GM19438 (cell line): Measurements from ENCODE around the gene ABCD3.

ENCODE experiments used
- ATAC-seq: cut with Tn5 transposase; IDR thresholded peaks from one replicate; pipeline ENCODE4 v1.9.1; 2021; ENCODE audit warnings: low read depth; ENCODE audit not compliant: unreplicated experiment

ABCD3 gene

DNA sequence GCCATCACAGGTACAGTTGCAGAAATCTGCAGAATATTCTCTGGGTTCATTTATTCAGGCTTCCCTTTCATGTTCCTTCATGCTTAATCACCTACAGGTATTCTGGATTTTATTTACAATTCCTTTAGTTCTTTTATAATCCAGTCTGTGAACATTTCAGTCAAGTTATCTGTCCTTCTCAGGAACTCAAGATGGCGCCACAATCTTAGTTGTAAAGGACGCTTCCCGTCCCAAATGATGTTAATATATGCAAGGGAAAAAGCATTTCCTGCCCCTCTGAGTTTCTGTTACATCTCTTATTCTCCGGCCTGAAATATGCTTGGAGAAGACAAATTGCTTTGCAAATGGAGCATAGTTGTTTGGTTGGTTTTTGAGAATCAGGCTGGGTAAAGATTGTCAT lies 104.1 kb downstream of the ABCD3 start:
- no peak for ATAC-seq

DNA sequence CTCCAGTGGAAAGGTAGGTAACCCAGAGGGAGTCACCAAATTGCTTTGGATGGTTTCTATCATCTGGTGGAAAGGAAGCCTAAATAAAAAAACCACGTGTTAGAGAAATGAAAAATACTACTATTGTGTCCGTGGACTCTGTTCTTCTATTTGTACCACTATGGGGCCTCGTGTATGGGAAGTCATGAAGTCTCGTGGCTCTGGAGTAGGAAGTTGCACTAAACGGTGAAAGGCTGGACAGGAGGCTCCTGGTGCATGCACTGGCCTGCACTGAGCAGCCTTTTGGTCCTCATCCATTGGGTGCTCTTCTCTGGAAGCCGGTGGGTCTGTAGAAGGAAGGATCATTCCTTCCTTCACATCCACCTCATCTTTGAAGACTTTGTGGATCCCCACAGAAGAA lies 106.3 kb downstream of the ABCD3 start:
- no peak for ATAC-seq

DNA sequence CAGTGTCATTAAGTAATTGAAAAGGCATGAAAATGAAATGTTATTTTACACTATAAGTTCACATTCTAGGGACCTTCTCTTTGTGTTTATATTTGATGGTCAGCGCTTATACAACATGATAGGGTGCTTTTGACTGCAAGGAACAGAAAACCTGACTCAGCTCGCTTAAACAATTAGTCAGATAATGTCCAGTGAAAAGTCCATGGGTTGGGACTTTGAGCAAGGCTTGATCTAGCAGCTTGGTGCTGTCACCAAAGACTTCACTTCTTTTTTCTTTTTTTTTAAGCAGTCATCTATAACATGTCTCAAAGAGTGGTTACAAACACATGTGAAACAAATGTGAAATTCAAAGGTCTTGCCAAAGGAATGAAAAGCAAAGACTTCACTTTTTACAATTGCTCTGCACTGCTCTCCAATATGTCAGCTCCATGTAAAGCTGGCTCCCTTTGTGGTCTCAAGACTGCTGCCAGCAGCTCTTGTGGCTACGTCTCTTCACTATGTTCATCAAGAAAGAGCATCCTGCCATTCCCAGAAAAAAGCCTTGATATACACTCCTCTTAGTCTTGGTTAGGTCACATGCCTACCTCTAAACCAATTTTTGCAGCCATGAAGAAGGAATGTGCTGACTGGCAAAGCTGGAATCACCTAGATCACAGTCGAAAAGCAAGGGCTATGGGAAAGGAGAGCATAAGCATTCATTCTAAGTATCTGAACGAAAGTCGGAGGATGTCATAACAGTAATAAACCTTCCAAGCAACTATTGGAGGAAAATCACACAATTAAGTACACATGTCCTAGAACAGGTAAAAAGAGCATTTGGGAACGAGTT lies 108.2 kb downstream of the ABCD3 start:
- ATAC-seq, result no peak

DNA sequence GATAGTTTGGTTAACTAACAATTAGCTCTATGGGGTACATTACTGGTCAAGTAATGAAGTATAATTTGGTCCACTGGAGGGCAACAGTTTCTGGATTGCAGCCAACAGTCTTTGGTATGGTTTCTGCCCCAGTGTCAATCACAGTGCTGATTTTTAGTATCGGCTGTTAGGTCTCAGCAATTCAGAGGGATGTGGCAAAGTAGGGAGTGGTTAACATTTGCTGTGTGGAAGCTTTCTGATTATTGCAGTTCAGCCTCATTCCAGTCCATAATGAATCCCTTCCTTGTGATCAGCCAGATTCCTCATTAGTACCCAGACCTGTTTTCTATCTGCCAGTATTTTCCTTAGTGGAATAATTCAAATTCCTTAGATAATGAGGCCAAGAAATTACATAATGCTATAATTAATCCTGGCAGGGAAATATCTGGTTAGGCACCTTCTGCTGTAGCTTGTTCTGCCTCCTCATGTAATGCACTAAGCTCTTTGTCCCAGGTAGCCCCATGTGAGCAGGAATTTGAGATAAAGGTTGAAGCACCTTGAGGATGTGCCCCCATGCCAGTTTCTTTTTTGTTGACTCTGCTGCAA lies 109.3 kb downstream of the ABCD3 start:
- ATAC-seq, result no peak

DNA sequence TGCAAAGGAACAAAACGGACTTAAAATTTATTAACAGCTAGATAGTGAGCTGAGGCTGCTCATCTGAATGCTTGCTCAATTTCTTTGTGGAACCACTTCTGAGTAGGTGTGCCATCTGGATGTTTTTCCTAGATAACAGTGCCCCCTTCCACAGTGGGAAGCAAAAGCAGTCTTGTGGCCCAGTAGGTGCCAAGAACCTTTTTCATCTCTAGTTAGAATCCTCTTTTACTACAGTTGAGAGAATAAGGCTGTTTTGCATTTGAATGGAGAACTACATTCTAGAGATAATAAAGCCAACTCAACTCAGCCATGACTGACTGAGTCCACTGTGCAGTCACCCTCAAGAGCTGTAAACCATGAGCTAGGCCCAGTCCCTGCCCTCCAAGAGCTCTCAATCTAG lies 110.1 kb downstream of the ABCD3 start:
- no peak for ATAC-seq

DNA sequence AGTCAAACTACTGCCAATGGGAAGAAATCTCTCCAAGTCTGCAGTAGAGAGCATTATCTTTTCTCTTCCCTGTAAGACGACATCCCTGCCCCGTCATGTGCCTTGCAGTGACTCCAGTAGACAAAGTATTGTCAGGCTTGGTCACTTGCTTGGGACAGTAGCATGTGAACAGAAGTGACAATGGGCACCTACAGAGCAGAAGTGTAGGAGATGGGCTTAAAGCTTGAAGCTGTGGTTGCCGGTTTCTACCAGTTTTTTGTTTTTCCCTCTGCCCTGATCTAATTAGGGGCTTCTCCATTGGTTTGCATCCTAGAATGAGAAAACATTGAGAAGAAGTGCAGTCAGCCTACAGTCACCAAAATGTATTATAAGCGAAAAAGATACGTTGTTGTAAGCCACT lies 110.6 kb downstream of the ABCD3 start:
- no peak for ATAC-seq

DNA sequence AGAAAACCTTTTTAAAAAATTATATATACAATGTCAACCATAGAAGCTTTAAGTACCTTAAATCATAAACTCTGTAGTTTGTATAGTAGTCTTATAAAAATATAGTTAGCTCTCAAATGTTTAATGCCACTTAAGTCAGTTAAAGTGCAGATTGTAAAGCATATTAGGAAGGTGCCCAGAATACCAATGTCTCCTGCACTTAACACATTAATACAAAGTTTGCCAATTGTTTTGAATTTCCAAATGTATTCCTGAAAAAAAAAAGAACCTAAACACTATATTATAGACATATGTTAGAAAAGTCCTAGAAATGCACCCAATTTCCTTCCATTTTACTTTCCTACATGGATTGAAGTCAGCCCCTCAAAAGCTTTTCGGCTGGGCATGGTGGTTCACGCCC lies 111.2 kb downstream of the ABCD3 start:
- no peak for ATAC-seq

DNA sequence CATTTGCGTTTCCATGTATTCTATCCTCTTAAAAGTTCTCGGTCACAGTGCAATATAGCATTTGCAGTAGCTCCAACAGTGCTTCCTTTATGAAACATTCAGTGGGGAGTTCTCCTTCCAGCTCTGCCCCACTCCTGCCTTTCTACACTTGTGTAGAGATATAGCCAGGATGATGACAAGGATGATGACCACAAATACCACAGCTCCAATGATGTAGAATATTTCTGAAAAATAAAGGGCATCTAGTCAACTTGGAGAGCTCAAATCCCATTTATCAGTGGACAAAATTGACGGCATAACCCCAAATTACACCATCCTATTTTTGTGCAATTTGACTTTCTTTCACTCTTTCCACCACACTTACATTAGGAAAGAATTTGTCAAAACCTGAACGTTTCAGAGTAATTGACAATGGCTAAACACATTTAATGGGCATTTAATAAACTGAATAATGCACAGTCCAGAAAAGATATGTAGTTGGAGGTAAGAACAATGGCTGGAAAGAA lies 112.2 kb downstream of the ABCD3 start:
- ATAC-seq, result no peak

DNA sequence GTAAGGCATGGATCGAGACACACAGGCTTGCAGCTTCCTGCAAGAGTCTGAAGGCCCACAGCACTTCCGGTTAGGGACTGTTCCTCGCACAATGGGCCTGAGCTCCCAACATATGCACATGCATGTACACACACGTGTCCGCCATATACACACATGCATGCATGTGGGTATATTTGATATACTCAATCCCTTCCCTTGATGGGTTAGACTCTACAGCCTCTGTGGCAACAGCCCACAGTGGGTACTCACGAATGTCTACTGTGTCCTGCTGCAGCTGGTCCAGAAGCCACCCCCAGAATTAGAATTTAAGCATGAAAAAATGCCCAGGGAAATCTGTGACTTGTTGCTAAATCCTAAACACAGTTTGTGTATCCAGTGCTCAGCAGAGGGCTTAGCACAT lies 113.5 kb downstream of the ABCD3 start:
- ATAC-seq, result no peak

DNA sequence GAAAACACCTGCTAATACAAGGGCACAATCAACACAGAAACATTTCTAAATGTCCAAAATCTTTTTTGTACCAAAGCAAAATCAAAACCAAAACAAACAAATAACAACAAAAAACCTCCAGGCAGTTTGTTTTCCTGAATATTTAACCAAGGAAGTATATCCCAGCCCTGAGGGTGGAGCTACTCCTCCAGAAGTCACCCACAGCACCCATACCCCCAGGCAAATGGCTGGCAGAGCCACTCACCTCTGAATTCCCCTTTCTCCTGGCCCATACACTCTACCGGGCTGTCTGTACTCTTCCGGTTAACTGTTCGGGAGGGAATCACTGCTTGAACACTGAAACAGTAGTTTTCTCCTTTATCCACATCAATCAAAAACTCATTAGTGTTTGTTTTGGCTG lies 113.9 kb downstream of the ABCD3 start:
- no peak for ATAC-seq

DNA sequence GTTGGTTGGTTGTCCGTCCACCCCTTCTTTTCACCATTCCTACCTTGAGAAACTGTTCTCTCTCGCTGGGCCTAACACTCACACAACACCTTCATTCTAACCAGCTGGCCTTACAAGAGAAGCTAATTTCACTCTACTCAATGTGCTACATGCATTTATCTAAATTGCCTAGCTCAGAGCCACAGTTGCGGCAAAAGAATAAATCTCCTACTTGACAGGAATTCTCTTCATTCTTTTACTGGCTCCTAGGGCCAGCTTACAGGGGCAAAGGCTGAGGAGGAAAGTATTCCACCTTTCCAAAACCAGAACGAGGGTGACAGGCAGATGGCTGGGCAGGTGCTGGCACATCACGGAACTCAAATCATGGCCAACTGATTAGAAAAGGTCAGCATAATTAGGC lies 116.9 kb downstream of the ABCD3 start:
- no peak for ATAC-seq

DNA sequence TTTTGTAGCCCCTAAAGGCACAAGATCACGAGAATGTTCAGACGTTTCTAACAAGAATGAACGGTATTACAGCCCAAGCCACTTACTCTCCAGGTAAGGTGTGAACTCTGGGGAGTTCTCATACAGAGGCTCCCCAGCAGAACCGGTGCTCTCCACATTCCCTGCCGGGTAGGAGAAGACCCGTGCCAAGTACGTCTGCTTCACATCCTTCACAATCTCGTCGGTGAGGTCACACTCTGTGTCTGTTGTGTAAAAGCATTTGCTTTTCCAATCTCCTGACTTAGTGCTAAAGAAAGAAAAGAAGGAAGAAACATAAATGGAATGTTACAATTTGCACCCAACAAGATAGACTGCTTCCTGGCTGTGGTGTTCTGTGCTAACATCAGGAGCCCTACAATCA lies 117.7 kb downstream of the ABCD3 start:
- ATAC-seq, result no peak

DNA sequence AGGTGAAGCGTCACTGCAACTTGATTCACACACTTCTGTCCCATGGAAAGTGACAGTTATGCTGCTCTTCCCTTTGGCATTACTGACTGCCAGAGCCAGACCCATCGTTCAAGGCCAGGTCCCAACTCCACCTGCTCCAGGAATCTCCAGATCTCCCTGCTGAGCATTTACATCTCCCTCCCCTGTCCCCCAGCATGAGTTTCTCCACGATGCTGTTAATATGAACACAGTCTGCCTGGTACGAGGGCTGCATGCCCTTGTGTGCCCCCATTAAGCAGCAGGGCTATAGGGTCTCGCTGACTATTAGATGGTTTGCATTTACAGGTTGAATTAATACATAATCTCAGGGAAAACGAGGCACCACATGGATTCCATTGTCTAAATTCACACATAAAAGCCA lies 119.1 kb downstream of the ABCD3 start:
- no peak for ATAC-seq

DNA sequence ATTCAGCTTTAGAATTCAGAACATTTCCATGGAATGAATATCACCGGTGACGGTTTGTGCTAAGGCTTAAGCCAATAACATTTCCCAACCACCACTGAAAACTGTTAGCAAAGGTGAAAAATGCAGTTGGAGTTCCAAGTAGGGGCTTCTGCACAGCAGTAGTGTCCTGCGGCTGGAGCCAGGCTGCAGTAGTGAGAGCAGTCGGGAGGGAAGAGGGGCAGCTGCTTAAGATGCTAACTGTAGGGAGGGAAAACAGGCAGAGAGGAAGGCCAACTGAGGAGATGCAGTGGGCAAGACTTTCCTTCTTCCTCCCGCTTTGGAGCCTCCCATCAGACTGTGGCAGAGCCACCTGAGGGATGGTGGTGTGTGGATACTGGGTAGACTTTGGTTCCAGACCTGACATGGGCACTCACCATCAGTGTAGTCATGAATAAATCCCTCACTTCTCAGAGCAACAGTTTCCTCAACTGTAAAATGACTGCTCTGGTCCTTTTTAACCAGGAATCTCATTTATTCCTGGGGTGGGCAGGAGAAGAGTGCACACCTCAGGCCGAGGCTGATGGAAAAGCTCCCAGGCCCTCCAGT lies 120.1 kb downstream of the ABCD3 start:
- ATAC-seq, result no peak

DNA sequence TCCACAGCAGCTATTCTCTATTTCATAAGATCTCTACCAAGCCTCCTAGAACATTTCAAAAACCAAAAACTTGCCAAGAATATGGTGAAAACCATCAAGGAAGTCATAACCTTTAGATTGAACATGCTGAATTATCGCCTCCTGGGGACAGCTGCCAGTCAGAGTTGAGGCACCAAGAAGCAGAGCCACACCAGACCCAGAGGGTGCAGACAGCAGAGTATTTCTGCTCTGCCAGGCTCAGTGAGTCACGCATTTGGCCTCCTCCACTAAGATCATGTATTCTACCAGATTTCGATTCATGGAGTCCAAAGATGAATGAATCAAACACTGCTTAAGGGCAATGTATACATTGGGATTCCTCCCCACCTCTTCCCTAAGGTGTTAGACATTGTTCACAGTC lies 121.3 kb downstream of the ABCD3 start:
- ATAC-seq, result no peak

DNA sequence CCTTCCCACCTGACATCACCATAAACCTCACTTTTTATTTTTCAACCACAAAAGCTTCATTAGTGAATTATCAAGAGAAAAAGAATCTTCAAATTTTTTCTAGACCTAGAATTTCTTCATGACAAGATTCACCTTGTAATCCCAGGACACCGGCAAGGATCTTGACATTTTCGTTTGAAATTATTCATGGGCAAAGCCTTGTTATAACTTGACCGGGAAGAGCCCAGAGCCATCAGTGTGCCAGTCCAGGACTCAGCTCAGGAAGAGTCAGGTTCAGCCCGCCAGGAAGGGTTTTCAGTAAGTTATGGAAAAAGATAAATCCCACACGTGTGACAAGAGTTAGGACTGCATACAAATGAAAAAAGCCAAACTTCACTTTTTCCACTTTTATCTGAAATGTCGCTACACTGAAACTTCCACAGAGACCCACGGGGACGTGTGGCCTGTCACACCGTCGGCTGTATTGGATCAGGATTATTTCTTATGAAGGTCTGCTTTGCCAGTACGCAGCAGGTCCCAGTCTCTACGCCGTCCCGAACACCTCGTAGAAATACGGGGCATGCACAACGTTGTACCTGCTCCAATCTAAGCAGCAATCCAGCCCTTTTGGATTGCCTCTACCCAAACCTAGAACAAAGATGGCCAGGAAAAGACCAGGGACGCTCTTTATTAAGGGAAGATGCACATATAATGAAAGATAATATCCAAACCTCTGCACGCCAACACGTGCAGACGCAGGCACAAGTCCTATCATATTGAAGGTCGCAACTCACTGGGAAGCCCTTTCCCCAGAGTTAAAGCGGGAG lies 122.5 kb downstream of the ABCD3 start:
- ATAC-seq, result no peak

DNA sequence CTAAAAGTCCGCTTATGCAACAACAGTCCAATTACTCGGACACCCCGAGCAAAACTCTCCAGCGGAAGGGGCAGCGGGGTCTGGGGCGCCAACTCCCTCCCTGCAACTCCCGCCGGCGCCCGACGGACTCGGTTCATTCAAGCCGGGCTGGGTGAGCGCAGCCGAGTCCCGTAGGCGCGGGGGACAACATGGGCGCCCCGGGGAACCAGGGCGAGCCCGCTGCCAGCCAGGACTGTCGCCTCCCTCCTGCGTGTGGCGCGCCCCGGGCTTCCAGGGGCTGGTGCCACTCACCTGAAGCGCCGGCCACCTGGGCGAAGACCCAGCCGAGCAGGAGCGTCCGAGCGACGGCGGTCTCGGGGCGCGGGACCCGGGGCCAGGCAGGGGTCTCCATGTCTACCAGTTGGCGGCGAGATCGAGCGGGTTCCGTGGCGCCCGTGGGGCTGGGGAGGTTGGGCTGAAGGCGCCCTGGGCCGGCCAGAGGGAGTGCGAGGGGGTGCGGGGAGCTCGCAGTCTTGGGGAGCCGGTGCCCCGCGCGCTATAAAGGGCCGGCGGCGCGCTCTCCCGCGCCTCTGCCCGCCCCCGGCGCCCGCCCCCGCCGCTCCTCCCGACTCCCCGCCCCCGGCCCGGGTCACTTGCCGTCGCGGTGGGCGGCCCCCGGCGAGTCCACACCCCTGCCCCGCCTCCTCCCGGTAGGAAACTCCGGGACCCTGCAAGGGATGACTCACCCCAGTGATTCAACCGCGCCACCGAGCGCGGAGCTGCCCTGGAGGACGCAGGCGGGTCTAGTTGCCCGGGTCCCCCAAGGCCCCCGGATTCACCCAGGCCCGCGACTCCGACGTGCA lies 123.3 kb downstream of the ABCD3 start, which contains the start of gene F3:
Gene F3 (minus strand): TSS at position 514 of the 842 bp plus-strand sequence. CDS start 123 bp downstream, at position 391.
- peak; percentile 67 for ATAC-seq

DNA sequence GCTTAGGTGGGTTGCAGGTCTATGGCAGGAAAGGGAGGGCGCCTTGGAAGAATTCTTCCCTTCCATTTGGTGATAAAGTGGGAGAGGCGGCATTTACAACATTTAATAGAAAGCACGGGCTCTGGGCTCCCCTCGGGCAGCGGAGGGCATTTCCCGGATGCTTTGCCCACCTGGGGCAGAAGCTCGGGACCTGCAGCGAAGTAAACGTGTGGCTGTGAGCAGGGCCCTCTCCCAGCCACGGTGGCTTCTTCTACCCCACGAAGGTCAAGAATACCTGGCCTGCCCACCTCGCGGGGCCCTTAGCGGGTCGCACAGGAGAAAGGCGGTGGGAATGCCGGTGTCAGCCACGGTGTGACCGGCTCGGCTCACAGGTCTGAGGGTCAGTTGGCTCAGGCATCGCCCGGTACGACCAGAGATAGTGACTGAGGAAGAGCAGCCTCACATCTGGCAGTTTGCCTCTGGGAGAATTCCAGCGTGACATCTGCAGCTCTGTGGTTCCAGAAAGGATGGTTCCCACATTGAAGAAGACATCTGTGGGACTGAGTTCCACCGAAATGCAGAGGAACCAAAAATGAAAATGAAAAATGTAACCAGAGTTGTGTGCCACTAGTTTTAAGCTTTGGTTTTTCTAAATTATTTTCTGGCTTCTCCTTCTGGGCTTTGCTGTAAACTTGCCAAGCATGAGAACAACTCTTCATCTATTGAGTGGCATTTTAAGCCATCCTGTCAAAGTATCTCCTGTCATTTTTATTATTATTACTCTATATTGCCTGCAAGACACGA lies 124.1 kb downstream of the ABCD3 start:
- ATAC-seq, result no peak

DNA sequence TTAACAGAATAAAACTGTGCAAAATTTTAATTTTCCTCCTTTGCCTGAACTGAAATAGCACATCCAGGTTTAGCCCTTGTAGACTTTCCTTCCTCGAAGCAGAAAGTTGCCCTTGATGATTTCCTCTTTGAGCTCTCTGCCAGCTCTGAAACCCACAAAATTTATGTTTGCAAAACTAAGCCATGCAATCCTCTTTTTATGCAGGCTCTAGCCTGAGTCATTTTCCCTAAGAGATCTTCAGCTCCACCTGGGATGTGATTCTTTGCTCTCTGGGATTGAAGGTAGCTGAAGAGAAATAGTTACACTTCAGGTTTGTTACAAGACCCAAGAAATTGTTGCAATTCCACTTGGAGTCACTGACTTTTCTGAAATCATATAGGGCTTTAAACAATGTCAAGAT lies 124.8 kb downstream of the ABCD3 start:
- ATAC-seq, result no peak
